H1 (cell line): ENCODE measurements around the gene GAB3.

Experiments
- CTCF ChIP-seq, 3 experiments: IDR thresholded peaks; 1 replicate in 2 of 3; 2 replicates in 1 of 3; pipeline versions ENCODE4 v1.5.1 to v1.6.1; 2011; ENCODE audit warnings: low read length in 3 of 3, mild to moderate bottlenecking in 3 of 3, inconsistent platforms in 2 of 3, low read depth in 1 of 3, moderate library complexity in 1 of 3; ENCODE audit not compliant: insufficient read depth in 1 of 3; ENCODE audit errors: control extremely low read depth in 1 of 3
- SP1 ChIP-seq: IDR thresholded peaks from 2 replicates; pipeline ENCODE4 v1.6.1; 2011; ENCODE audit warnings: low read depth, low read length

- TF ChIP-seq CTCF (IDR thresholded peaks at IDR 0.05; ENCODE audit: control extremely low read depth in 1 of 3, insufficient read depth in 1 of 3, low read depth in 1 of 3, low read length in 3 of 3) (no peak), SP1 (no peak)
These were observed 42.4 kb upstream of the GAB3 start for GRCh38 chrX:154793084-154793795.
